ENCODE data around the gene GPC6.

DNA sequence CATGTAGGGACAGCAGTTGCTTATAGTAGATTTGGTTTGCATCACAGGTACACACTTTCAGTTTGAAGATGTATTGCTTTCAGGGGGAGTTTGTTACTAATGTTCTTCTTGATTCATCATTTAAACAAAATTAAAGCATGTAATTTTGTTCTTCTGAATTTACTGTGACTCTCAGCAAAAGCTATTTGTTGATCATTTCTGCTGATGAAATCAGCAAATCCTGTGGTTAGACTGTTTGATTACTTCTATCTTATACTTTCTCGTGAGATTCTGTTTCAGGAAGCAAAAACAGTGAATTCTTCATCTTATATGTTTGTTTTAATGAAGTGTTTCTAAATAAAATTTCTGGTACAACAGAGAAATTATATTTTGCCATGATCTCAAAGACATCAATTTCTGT is 497.6 kb downstream of the GPC6 start:
- TF ChIP-seq, protein P1, sequence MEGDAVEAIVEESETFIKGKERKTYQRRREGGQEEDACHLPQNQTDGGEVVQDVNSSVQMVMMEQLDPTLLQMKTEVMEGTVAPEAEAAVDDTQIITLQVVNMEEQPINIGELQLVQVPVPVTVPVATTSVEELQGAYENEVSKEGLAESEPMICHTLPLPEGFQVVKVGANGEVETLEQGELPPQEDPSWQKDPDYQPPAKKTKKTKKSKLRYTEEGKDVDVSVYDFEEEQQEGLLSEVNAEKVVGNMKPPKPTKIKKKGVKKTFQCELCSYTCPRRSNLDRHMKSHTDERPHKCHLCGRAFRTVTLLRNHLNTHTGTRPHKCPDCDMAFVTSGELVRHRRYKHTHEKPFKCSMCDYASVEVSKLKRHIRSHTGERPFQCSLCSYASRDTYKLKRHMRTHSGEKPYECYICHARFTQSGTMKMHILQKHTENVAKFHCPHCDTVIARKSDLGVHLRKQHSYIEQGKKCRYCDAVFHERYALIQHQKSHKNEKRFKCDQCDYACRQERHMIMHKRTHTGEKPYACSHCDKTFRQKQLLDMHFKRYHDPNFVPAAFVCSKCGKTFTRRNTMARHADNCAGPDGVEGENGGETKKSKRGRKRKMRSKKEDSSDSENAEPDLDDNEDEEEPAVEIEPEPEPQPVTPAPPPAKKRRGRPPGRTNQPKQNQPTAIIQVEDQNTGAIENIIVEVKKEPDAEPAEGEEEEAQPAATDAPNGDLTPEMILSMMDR (IDR thresholded peaks at IDR 0.05; ENCODE audit: low read length), result no peak
- TF ChIP-seq EZH2phosphoT487 (IDR thresholded peaks at IDR 0.05; ENCODE audit: low read length), result no peak
